SK-N-SH treated with all-trans-retinoic acid at 6 μM for 48 hours (cell line): ENCODE results near the gene CIPC.

Source experiments
- BACH2 ChIP-seq: fragments of 250-450 bp; sonication (Bioruptor Pico); IDR thresholded peaks from 2 replicates; pipeline ENCODE4 v1.9.0; 2021; ENCODE audit warnings: mild to moderate bottlenecking, borderline replicate concordance
- CSDC2 ChIP-seq: fragments of 250-450 bp; sonication (Bioruptor Pico); IDR thresholded peaks from 2 replicates; pipeline ENCODE4 v1.5.0; 2020; ENCODE audit warnings: mild to moderate bottlenecking, moderate library complexity
- TOX ChIP-seq: fragments of 250-450 bp; sonication (Bioruptor Pico); IDR thresholded peaks from 2 replicates; pipeline ENCODE4 v1.8.0; 2021; ENCODE audit warnings: mild to moderate bottlenecking, moderate library complexity, borderline replicate concordance
- ZFP3 ChIP-seq: fragments of 250-450 bp; sonication (Bioruptor Pico); IDR thresholded peaks from 2 replicates; pipeline ENCODE4 v1.5.0; 2020; ENCODE audit warnings: mild to moderate bottlenecking, moderate library complexity
- ZFP30 ChIP-seq: fragments of 450-650 bp; formaldehyde crosslinking; IDR thresholded peaks from 2 replicates; pipeline ENCODE4 v1.5.0; 2022; ENCODE audit warnings: mild to moderate bottlenecking, moderate library complexity
- ZNF70 ChIP-seq: fragments of 450-650 bp; formaldehyde crosslinking; IDR thresholded peaks from 2 replicates; pipeline ENCODE4 v1.5.0; 2020; ENCODE audit warnings: mild to moderate bottlenecking, moderate library complexity

GRCh38 chr14:77143071-77143470 is 45.0 kb downstream of the CIPC start:
- TF ChIP-seq ZFP3 (CRISPR knock-in tag) = no peak
- no peak for TF ChIP-seq BACH2
- TF ChIP-seq ZFP30 = no peak
- no peak for TF ChIP-seq ZNF70 (CRISPR knock-in tag)
- no peak for TF ChIP-seq TOX (CRISPR knock-in tag)
- TF ChIP-seq CSDC2 (CRISPR knock-in tag) = no peak
